GM19035 (cell line): ENCODE data around the gene MAL.

Experiments used
- ATAC-seq: cut with Tn5 transposase; IDR thresholded peaks from one replicate; pipeline ENCODE4 v1.9.1; 2021; ENCODE audit not compliant: unreplicated experiment

Gene MAL

DNA sequence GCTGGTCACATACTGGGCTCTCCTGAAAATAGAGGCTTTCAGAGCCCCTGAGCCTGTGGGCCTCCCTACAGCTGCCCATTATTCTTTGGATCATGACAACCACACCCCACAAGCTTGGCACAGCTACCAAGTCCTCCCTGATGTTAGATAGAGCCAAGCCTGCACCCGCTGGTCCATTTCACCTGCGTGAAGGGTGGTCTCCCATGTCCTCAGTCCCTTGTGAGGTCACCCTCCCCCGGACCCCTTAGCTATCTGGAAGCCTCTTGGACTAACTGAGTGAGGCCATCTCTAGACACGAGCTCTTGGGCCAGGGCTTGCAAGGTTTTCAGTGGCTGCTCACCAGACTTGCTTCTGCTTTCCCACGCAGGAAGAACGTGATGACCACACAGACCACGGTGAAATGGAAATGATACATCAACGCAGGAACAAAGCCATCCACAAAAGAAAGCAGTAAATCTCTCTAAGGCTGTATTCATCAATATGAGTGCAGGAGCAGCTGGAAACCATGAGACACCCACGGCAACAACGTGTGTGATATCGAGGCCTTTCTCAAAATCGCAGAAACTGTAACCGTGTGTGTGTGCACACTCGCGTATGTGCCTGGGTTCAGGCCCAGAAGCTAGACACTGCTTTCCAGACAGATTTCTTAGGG is 10.1 kb upstream of the MAL start:
- no peak for ATAC-seq

DNA sequence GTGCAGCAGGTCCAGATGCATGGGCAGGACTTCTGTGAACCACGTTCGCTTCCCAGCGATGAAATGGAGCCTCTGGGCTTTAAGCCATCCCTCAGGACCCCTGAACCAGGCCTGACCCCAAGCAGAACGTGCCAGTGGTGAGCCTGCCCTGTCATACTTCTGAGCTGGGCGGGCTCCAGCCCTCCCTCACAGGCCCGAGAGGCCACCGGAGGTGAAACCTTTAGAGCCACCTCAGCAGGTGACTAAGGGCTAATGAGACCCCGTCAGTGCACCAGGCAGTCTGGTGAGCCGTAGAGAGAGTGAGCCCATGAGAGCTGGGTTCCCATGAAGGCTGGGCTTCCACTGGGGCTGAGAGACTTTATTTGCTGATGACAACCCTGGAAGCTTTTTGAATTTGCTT is 8.9 kb upstream of the MAL start:
- ATAC-seq: no peak

DNA sequence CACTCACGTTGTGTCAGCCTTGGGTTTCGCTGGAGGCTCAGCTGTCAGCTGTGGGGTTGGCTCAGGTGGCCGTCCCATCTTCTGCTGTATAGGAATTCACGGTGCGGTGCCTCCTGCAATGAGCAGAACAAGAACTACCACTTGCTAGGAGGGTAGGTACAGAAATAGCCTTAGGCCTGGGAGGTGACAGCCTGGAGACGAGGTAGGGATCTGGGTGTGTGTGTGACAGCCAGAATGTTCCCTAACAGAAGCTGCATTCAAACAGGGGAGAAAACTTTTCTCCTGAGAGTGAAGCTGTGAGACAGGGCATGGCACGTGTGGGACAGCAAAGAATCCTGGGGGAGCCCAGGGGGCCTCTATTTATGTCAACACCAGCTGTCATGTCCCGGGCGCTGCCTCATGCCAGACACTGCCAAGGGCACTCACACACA is 8.4 kb upstream of the MAL start:
- no peak for ATAC-seq

DNA sequence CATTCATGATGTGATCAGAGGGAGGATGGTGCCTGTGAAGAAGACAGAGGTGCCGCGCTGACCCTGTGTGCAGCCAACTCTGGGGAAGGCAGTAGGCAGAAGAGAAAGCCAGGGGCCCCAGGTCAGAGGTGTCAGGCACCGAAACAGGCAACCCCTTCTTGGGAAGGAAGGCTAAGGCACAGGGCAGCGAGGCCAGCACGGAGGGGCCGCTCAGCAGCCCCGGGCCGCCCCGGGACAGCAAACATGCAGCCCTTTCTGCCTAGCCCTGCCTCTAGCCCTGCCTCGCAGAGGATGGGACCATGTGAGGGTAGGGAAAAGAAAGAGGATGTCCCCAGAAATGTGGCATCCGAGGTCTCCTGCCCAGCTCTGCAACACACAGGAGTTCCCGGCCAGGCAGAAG is 7.7 kb upstream of the MAL start:
- no peak for ATAC-seq

DNA sequence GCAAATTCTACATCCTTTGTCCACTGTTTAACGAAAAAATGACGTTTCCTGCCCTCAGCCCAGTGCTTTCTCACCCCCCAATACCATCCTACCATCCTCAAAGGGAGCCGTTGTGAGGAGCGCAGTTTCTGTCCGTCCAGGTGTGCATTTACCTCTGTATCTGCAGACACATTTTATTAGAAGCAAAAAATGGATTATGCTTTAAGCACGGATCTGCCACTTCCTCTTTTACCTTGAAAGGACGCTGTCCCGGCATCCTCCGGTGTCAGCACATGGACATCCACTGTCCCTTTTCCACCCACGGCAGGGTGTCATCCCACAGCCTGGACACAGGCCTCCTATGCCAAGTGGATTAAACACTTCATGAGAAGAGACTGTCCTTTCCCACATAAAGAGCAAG is 7.2 kb upstream of the MAL start:
- ATAC-seq: no peak

DNA sequence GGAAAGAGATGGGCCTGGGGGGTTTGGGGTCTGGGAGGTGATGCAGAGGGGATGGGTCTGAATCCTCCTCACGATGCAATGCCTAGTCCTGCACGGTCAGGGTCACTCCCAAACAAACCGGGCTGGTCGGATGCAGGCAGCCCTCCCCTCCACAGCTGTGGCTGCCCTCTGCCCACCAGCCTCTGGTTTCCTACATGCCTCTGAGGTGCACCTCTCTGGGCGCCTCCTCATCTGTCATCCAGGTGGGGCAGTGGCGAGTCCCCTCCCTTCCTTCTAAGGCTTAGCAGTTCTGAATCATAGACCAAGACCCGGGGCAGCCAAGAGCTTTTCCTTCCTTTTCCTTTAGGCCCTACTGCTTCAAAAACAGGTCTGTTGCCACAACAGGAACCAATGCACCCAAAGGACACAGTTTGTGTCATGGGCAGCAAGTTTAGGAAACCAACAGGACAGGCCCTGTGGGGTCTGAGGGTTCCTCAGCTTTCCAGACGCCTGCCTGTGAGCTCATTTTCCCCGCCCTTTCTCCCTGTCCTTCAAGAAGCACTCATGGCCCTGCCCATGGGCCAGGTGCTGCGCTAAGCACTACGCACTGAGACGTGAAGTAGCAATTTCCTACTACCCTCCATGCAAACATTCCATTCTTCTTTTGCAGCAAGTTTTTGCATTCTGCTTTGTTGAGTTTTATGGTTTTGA is 6.5 kb upstream of the MAL start:
- ATAC-seq: no peak

DNA sequence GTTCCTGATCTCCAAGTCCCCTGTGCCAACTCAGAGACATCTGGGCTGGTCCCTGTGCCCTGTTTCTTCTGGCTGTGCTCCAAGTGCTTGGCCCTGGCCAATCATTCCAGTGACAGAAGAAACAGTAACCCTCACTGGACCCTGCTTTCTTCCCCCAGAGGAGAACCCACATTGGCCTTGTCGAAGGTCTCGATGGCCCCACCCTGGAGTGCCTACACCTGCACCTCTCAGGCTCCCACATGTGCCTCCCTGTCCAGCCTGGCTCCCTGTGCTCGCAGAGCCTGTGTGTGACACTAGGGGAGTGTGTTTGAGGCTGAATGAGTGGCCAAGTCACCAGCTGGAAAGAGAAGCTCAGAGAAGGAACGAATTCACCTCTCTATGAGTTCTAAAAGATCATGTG is 5.9 kb upstream of the MAL start:
- no peak for ATAC-seq

DNA sequence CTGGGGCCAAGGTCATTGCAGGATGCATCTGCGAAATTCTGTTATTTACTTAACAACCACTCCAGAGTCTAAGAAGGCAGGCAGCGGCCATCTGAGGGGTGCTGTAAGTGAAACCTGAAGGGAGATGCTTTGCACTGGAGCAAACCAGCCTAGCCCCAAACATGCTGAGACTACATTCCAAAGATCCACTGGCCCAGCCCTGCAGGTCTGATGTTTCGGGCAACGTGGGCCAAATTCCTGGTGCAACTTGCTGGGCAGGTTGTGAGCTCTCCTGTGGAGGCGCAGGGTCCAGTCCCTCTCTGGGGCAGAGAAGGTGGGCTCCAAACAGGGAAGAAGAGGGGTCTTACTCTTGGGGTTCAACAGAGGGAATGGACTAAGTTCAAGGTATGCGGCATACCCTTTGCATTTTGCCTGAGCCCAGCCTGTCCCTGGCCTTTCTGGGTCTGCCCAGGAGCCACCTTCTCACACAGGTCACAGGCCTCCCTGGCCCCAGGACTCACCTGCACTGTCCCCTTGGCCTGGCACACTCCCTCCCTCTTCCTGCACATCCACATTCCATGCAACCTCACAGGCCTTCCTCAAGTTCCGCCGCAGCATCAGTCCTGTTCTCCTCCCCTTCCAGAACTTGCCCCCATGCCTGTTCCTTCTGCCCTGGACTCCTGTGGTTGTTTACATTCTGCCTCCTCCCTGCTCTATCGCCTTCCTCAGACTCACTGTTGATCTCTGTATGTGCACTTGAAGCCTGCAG is 5.1 kb upstream of the MAL start:
- ATAC-seq: no peak

DNA sequence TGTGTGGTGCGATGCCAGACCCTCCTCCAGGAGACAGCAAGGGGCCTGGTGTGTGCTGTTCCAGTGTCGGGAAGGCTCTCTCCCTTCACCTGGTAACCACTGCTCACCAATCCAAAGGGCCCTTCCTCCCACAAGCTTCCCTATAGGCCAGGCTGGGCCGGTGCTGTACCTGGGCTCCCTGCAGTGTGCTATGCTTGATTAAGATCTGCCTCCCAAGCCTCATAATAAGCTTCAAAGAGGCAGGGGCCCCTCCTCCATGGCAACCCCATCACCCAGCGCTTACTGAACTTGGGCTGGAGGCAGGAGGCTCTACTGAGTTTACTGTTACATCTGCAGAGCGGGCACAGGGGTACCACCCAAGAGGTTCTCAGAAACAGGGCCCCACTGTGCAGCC is 4.5 kb upstream of the MAL start:
- no peak for ATAC-seq

DNA sequence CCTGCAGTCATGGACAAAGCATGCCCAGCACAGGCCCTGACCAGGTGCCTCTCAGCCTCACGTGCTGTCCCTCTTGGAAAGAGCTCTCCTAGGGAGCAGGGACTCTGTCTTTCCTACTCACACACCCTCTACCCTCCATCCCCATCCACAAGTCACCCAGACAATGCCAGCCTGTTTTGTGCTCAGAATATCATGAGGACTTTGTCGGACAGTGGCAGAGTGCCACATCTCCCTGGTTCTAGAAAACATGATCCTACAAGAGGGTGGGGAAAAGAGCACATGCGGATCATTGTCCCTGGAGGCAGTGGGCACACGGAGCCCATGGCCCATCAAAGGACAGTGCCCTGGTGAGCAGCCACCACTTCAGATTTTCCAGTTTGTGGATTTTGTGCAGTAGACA is 3.7 kb upstream of the MAL start:
- ATAC-seq: no peak

DNA sequence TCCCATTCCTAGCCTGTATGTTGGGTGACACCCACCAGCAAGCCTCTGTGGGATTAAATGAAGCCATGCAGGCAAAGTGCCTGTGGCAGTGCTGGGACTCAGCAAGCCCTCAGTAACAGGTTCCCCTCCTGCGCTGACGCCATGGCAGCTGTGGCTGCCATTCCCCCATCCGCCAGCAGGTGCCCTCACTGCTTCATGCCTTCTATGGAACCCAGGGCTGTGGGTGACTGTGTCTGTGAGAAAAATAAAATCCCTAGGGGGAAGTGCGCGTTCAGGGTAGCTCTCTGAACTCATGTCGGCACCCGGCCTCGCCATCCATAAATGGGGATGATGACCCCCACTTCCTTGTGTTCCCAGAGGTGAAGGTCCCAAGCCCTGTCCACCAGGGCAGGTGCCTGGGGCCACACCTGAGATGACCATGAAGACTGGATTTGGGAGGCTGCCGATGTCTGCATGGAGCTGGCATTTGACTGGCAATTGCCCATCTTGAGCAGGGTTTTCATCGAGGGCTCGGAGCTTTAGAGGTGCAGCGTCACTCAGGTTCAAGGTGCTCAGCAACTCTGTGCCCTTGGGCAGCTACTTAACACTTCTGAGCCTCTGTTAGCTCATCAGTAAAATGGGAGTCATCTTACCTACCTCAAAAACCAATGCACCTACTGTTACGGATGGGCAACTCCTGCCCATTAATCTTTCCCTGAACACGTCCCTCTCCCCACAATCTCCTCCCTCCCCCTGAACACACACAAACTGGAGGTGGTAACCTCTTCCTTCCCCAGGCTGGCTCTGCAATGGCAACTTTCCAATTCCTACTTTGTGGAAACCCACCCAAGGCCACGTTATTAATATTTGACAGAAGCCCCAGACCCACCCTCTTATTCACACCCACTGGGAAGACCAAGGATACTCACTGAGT is 2.9 kb upstream of the MAL start:
- ATAC-seq: peak; percentile 85

DNA sequence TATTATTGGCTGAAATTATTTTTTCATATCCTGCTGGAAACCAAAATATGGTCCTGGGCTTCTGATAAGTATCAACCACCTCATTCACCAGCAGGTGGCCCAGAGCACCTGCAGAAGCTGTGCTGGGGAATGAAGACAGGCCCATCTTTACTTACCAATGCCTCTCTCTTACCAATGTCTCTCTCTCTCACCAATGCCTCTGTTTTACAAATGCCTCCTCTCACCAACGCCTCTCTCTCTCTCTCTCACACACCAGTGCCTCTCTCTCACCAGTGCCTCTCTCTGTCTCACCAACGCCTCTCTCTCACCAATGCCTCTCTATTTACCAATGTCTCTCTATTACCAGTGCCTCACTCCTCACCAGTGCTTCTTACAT is 2.3 kb upstream of the MAL start:
- ATAC-seq: peak; percentile 45

DNA sequence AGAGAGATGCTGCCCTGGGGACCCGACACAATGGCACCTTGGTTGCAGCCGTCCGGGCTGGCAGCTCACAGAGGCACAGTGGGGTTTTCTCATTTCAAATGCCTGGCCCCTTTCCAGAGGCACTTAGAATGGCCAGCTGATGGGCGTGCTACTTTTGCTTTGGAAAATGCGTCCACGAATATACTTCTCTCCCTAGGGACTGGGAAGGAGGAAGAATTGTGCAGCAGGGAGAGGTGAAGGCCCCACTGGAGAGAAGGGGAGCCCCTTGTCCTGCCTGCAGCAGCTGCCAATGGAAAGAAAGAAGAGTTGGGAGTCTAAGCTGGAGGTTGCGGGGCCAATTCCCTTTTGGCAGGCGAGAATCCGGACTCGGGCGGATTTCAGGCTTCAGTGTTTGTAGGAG is 1.1 kb upstream of the MAL start:
- no peak for ATAC-seq

DNA sequence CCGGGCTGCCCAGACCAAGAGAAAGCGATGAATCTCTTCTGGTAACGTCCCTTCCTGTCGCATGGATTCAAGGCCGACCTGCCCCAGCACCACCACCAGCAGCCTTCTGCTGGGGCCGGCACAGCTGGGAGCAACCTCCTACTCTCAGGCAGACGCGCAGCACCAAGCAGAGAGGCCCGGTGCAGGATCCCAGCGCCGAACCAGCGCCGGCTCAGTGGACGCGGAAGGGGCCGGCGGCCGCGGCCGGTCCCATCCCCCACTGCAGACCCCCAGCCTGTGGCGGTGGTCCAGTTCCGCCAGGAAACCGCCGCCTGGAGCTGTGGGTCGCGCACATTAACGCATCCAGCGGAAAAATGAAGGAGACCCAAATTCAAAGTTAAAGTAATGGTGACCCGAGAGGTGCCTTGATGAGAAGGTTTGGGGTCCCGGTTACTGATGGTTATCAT is 525 bp upstream of the MAL start:
- no peak for ATAC-seq

DNA sequence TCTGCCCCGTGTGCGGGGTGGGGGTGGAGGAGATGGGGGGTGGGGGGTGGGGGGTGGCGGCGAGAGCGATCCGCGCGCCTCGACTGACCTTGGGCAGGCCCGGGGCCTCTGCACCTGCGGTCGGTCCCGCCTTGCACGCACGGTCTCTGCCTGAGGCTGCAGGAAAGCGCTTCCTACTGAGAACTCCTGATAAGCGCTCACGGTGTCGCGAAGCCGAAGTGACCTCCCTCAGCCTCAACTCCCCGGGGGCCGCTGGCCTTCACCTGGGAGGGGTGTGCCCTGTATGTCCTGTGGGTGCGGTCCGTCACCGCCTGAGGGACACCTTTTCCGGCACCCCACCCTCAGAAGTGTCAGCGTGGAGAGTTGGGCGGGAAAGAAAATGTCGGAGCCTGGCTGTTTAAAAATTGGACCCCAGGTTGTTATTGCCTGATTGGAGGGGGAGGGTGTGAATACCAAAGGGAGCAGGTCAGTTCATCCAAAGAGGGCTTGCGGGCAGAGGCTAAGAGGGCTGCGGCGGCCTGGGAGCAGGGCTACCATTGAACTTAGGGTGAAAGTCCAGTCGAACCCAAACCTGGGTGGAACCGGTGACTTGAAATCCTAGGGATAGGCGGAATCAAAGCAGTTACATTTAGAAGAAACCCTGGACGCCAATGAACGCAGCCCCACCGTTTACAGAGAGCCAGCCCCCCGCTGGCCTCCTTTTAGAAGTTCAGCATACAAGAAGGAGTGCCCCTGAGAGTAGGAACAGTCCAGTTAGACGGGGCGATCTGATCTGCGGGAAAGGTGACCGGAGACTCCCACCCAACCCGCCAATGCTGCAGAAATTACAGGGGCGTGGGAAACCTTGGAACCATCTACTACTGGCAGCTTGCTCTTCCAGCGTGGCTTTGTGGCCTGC is 1.2 kb downstream of the MAL start:
- no peak for ATAC-seq

DNA sequence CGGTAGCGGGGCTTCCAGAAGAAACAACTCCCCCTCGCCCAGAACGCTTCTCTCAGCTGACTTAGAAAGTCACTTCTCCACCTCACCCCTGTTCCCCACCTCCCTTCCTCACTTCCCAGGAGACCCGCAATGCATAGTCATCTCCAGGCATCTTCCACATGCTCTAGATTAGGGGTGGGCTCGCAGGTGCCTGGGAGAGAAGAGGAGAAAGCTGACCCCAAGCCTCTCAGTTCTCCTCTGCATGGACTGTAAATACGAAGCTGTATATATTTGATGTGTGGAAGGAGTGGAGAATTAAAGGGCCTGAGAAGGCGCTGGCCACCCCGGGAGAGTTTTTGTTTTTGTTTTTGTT is 1.8 kb downstream of the MAL start:
- no peak for ATAC-seq

DNA sequence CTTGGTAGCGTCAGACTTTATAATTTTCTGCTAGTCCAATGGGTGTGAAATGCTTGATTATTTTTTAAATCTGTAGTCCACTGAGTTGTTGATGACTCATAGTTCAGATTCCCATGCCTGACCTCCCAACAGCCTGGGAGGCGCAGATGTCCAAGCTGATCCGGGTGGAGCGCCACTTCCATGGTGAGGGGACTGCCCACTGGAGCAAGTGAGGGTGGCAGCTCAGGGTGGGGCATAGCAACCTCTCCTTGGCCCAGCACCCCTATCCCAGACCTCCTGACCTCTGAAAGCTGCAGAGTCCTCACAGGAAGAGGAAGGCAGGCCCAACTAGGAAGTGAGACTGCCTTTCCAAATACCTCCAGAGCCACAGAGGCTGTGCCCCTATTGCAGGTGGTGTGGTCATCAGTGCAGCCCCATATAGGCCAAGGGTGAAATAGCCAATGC is 4.4 kb downstream of the MAL start:
- ATAC-seq: no peak

DNA sequence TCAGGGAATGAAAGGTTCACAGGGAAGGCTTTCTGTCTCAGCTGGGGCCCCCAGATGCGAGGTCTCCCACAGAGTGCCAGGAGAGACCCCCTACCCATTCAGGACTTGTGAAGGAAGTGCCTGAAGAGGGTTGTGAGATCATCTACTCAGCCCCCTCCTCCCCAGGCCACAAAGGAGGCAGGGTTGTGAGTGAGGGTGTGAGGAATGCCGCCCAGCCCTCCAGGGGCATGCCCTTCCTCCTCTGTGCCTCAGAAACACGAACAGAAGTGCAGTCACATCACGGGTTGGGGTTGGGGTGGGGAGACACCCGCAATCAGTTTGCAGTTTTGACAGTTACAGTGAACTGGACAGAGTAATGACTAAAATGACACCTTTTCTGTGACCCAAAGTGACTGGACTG is 5.0 kb downstream of the MAL start:
- no peak for ATAC-seq

DNA sequence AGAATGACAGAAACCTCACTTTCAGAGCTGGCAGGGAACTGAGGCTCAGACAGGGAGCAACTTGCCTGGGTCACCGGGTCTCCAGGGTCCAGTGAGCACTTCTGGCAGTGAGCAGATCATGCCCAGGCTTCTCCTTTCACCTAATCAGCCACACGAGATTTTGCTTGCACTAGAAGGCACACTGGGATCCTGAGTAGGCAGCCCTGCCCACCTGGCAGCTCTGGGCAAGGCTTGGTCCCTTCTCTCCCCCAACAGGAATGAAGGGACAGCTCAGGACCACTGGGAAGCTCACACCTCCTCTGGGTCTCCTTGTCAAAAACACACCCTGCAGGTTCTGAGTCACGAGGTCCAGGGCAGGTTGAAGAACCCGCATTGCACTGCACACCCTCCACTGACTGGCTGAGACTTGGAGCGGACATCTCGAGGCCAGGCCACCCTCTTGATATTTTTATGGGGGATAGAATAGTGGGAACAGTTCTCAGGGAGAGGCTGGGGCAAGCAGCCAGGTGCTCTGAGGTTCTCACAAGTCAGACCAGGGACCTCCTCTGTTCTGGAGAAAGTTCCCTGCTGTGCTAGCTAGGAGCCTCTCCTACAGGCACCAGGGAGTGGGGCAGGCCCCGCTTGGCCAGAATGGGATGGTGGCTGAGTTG is 5.7 kb downstream of the MAL start:
- no peak for ATAC-seq

DNA sequence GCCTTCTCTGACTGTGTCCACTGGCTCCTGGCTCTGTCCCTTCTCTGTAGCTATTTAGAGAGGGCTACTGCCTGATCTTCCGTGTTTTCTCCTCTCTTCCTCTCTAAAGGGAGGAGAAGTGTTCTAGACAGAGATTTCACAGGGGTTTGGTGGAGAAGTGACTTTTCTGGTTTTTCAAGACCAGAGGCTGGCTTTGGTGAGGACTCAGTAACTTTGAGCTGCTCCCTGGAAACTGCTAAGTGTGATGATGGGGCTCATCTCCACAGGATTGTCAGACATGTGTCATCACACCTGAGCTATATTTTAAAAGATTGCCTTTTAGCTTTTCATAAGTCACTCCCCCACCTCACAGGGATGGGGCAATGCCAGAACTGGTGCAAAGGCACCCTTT is 6.2 kb downstream of the MAL start:
- no peak for ATAC-seq
